ENCODE data around the gene CETN1.

GRCh38 chr18:576924-577323, 3.3 kb upstream of the CETN1 start:
- TF ChIP-seq CTCF (IDR thresholded peaks at IDR 0.05) (no peak), POLR2A (IDR thresholded peaks at IDR 0.05) (no peak)
